Keratinocyte (primary cell): Measurements from ENCODE around the gene PM20D1. TPM values are rescaled to one million over a fixed set of nuclear protein-coding genes. Genes with fewer than 3 reads are reported as not detected.

Experiments
- DNase-seq: peaks from one replicate; pipeline ENCODE4 v3.0.0-alpha.2; 2011; ENCODE audit warnings: low read depth, missing footprints, low spot score
- FAIRE-seq: peaks from 2 replicates; lab custom pipeline; 2011; peaks lifted over from hg19 to GRCh38; lab: Jason Lieb, UNC
- H2AFZ ChIP-seq: 2 replicates; pipeline ENCODE4 v1.6.0; 2012; ENCODE audit warnings: low read length, control low read depth, inconsistent platforms; ENCODE audit not compliant: control insufficient read depth
- H3K27ac ChIP-seq: 2 replicates; pipeline ENCODE4 v1.5.1; 2011; ENCODE audit warnings: low read length; ENCODE audit not compliant: control insufficient read depth, insufficient read depth
- H3K27me3 ChIP-seq: 3 replicates; pipeline ENCODE4 v1.6.0; 2011; ENCODE audit warnings: low read length; ENCODE audit not compliant: control insufficient read depth, insufficient read depth; ENCODE audit errors: extremely low read depth
- H3K36me3 ChIP-seq, 2 experiments: 2 replicates in 1 of 2; 3 replicates in 1 of 2; pipeline ENCODE4 v1.5.1; 2011; ENCODE audit warnings: low read length in 2 of 2, mild to moderate bottlenecking in 1 of 2; ENCODE audit not compliant: control insufficient read depth in 2 of 2, insufficient read depth in 2 of 2; ENCODE audit errors: extremely low read depth in 1 of 2
- H3K4me1 ChIP-seq: 3 replicates; pipeline ENCODE4 v1.5.1; 2011; ENCODE audit warnings: low read length; ENCODE audit not compliant: control insufficient read depth, insufficient read depth; ENCODE audit errors: extremely low read depth
- H3K4me2 ChIP-seq: 3 replicates; pipeline ENCODE4 v1.6.0; 2011; ENCODE audit warnings: low read depth, low read length; ENCODE audit not compliant: control insufficient read depth, insufficient read depth; ENCODE audit errors: extremely low read depth
- H3K4me3 ChIP-seq, 3 experiments: fragments of 200-600 bp in 1 of 3; sonication (generic) in 1 of 3; 2 replicates in 2 of 3; 3 replicates in 1 of 3; pipeline ENCODE4 v1.5.1; 2011 to 2016; ENCODE audit warnings: low read length in 3 of 3, mild to moderate bottlenecking in 3 of 3, control low read depth in 2 of 3, inconsistent platforms in 1 of 3, low read depth in 1 of 3, mixed read lengths in 1 of 3, mixed run types in 1 of 3, moderate library complexity in 1 of 3; ENCODE audit not compliant: control insufficient read depth in 2 of 3, insufficient read depth in 2 of 3; ENCODE audit errors: extremely low read depth in 1 of 3
- H3K79me2 ChIP-seq: 2 replicates; pipeline ENCODE4 v1.6.0; 2012; ENCODE audit warnings: low read length; ENCODE audit not compliant: control insufficient read depth, insufficient read depth
- H3K9ac ChIP-seq: 3 replicates; pipeline ENCODE4 v1.6.0; 2011; ENCODE audit warnings: low read length; ENCODE audit not compliant: control insufficient read depth, insufficient read depth; ENCODE audit errors: extremely low read depth
- H3K9me1 ChIP-seq: 3 replicates; pipeline ENCODE4 v1.6.0; 2011; ENCODE audit warnings: low read length; ENCODE audit not compliant: control insufficient read depth, insufficient read depth; ENCODE audit errors: extremely low read depth
- H3K9me3 ChIP-seq: 2 replicates; pipeline ENCODE4 v1.5.1; 2012; ENCODE audit warnings: low read depth, low read length; ENCODE audit not compliant: control insufficient read depth
- H4K20me1 ChIP-seq: 3 replicates; pipeline ENCODE4 v1.6.0; 2011; ENCODE audit warnings: low read length; ENCODE audit not compliant: control insufficient read depth, insufficient read depth; ENCODE audit errors: extremely low read depth
- EZH2 ChIP-seq: IDR thresholded peaks from one replicate; pipeline ENCODE4 v1.6.1; 2012; ENCODE audit warnings: inconsistent platforms, mild to moderate bottlenecking, low read length, moderate library complexity
- dilution Hi-C: fragments of 300-500 bp; cut with MboI; formaldehyde crosslinking; loops from one replicate; pipeline ENCODE4 v1.7.0; 2020; ENCODE audit warnings: low sequenced_read_pairs; ENCODE audit not compliant: extremely low pct_ligation_motif_present
- polyA plus RNA-seq, 5 experiments: library from polyadenylated mRNA; depleted of rRNA in 3 of 5; stranded (reverse) in 3 of 5; stranded (forward) in 1 of 5; unstranded in 1 of 5; fragments of >200 nt; gene quantifications; 1 replicate in 1 of 5; 2 replicates in 3 of 5; 3 replicates in 1 of 5; pipeline versions ENCODE4 v1.2.1 to v1.2.3, GENCODE V29; 2011 to 2012; ENCODE audit warnings: missing spikeins in 2 of 5, low read depth in 1 of 5, low replicate concordance in 1 of 5
- TF ChIP-seq, protein P1 (sequence below), 3 experiments: IDR thresholded peaks in 1 of 3; conservative IDR thresholded peaks in 1 of 3; optimal IDR thresholded peaks in 1 of 3; 2 replicates in 2 of 3; 3 replicates in 1 of 3; pipeline versions ENCODE3 to v1.5.1; 2011; ENCODE audit warnings: low read length in 3 of 3, mild to moderate bottlenecking in 3 of 3, moderate library complexity in 2 of 3, control low read depth in 1 of 3, inconsistent platforms in 1 of 3; ENCODE audit not compliant: insufficient read depth in 2 of 3; ENCODE audit errors: extremely low read depth in 1 of 3

The PM20D1 gene
- polyA plus RNA-seq, 1 donor (not counting 4 experiments of a cell fraction or from before 2014, with no cell fraction given): 0.05 TPM

DNA sequence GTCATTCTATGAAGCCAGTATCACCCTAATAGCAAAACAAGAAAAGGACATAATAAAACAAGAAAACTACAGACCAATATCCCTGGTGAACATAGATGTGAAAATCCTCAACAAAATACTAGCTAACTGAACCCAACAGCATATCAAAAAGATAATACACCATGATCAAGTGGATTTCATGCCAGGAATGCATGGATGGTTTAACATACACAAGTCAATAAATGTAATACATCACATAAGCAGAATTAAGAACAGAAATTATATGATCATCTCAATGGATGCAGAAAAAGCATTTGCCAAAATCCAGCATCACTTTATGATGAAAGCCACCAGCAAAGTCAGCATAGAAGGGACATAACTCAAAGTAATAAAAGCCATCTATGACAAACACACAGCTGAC lies 6.5 kb upstream of the PM20D1 start:
- no peak for FAIRE-seq
- Histone ChIP-seq H4K20me1 (no peaks in the 10 kb centered on the region), H2AFZ (no peak overlapping the region), H3K4me1 (no peaks in the 10 kb centered on the region), H3K36me3 (no peaks in the 10 kb centered on the region), H3K9ac (no peak overlapping the region), H3K27me3 (no peaks in the 10 kb centered on the region), H3K9me1 (no peaks in the 10 kb centered on the region), H3K9me3 (peaks cover 2% of the 10 kb centered on the region), H3K4me3 (no peak overlapping the region), H3K4me2 (no peak overlapping the region), H3K27ac (no peak overlapping the region), H3K79me2 (no peaks in the 10 kb centered on the region)
- dilution Hi-C loops: no loop called here
- DNase-seq: no peak
- TF ChIP-seq, protein P1, sequence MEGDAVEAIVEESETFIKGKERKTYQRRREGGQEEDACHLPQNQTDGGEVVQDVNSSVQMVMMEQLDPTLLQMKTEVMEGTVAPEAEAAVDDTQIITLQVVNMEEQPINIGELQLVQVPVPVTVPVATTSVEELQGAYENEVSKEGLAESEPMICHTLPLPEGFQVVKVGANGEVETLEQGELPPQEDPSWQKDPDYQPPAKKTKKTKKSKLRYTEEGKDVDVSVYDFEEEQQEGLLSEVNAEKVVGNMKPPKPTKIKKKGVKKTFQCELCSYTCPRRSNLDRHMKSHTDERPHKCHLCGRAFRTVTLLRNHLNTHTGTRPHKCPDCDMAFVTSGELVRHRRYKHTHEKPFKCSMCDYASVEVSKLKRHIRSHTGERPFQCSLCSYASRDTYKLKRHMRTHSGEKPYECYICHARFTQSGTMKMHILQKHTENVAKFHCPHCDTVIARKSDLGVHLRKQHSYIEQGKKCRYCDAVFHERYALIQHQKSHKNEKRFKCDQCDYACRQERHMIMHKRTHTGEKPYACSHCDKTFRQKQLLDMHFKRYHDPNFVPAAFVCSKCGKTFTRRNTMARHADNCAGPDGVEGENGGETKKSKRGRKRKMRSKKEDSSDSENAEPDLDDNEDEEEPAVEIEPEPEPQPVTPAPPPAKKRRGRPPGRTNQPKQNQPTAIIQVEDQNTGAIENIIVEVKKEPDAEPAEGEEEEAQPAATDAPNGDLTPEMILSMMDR (optimal IDR thresholded peaks at IDR 0.05 in 1 of 3, IDR thresholded peaks at IDR 0.05 in 1 of 3, conservative IDR thresholded peaks at IDR 0.05 in 1 of 3; ENCODE audit: extremely low read depth in 1 of 3, insufficient read depth in 2 of 3, low read length in 3 of 3): no peak
- TF ChIP-seq EZH2: no peak

DNA sequence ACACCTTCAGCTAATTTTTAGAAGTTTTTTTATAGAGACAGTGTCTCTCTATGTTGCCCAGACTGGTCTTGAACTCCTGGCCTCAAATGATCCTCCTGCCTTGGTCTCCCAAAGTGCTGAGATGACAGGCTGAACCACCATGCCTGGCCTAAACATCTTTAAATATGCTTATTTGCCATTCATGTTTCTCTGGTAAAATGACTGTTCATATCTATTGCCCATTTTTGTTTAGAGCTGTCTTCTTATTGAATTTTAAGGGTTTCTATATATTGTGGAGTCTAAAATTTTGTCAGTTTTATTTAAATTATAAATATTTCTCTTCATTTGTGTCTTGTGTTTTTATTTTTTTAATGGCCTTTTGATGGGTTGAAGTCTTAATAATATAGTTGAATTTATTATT lies 3.0 kb upstream of the PM20D1 start:
- Histone ChIP-seq H4K20me1 (no peaks in the 10 kb centered on the region), H3K4me3 (no peak overlapping the region), H2AFZ (no peak overlapping the region), H3K27ac (no peak overlapping the region), H3K9me3 (peaks cover 2% of the 10 kb centered on the region), H3K27me3 (peaks cover 8% of the 10 kb centered on the region), H3K79me2 (no peaks in the 10 kb centered on the region), H3K4me2 (no peak overlapping the region), H3K4me1 (peaks cover 4% of the 10 kb centered on the region), H3K9me1 (no peaks in the 10 kb centered on the region), H3K9ac (no peak overlapping the region), H3K36me3 (no peaks in the 10 kb centered on the region)
- no peak for FAIRE-seq
- TF ChIP-seq EZH2: no peak
- TF ChIP-seq, protein P1 (optimal IDR thresholded peaks at IDR 0.05 in 1 of 3, IDR thresholded peaks at IDR 0.05 in 1 of 3, conservative IDR thresholded peaks at IDR 0.05 in 1 of 3; ENCODE audit: extremely low read depth in 1 of 3, insufficient read depth in 2 of 3, low read length in 3 of 3): no peak
- dilution Hi-C loops: no loop called here
- no peak for DNase-seq
